Right atrium auricular region (tissue), 2 donors: Measurements from ENCODE around the gene GPATCH2. TPM values are rescaled to one million over a fixed set of nuclear protein-coding genes. Genes with fewer than 3 reads are reported as not detected.
A peak's percentile ranks its signal among the peaks of the same experiment; 100 is the strongest.

ENCODE experiments used
- DNase-seq: peaks from one replicate; pipeline ENCODE4 v3.0.0-alpha.2; 2019; ENCODE audit warnings: low spot score
- H3K27ac ChIP-seq, 2 donors: fragments of 200-600 bp; sonication (generic); 1 replicate in 1 of 2; 2 replicates in 1 of 2; pipeline ENCODE4 v1.5.1; 2016 to 2019
- H3K27me3 ChIP-seq, 2 donors: fragments of 200-600 bp; sonication (generic); one replicate each; pipeline versions ENCODE4 v1.5.1 to v1.6.0; 2017 to 2019
- H3K36me3 ChIP-seq: fragments of 200-600 bp; sonication (generic); one replicate; pipeline ENCODE4 v1.5.1; 2016
- H3K4me1 ChIP-seq, 2 donors: fragments of 200-600 bp; sonication (generic); one replicate each; pipeline versions ENCODE4 v1.5.1 to v1.6.0; 2017 to 2019
- H3K4me3 ChIP-seq, 2 donors: fragments of 200-600 bp; sonication (generic); 1 replicate in 1 of 2; 2 replicates in 1 of 2; pipeline ENCODE4 v1.5.1; 2017 to 2019; ENCODE audit warnings: mild to moderate bottlenecking in 1 of 2, moderate library complexity in 1 of 2
- H3K9me3 ChIP-seq, 2 donors: fragments of 200-600 bp; sonication (generic); one replicate each; pipeline ENCODE4 v1.5.1; 2019
- total RNA-seq, 2 donors: library from RNA; depleted of rRNA; stranded (reverse); fragments of >200 nt; gene quantifications; one replicate each; pipeline ENCODE4 v1.1.0, GENCODE V29; 2016
- TF ChIP-seq, protein P1 (sequence below), 2 donors: fragments of 200-600 bp; sonication (generic); IDR thresholded peaks; one replicate each; pipeline ENCODE4 v1.5.1; 2019; ENCODE audit warnings: antibody characterized with exemption in 2 of 2

The GPATCH2 gene
- total RNA-seq, 2 donors from 2014 or later, result 7.9 to 8.5 TPM

GRCh38 chr1:217457016-217457415, 173.9 kb downstream of the GPATCH2 start:
- Histone ChIP-seq H3K4me3 (no peak overlapping the region), H3K27me3 (no peaks in the 10 kb centered on the region), H3K4me1 (peaks cover 0 to 7% of the 10 kb centered on the region in 2 donors), H3K27ac (no peak overlapping the region), H3K36me3 (no peaks in the 10 kb centered on the region), H3K9me3 (no peaks in the 10 kb centered on the region)
- TF ChIP-seq, protein P1, sequence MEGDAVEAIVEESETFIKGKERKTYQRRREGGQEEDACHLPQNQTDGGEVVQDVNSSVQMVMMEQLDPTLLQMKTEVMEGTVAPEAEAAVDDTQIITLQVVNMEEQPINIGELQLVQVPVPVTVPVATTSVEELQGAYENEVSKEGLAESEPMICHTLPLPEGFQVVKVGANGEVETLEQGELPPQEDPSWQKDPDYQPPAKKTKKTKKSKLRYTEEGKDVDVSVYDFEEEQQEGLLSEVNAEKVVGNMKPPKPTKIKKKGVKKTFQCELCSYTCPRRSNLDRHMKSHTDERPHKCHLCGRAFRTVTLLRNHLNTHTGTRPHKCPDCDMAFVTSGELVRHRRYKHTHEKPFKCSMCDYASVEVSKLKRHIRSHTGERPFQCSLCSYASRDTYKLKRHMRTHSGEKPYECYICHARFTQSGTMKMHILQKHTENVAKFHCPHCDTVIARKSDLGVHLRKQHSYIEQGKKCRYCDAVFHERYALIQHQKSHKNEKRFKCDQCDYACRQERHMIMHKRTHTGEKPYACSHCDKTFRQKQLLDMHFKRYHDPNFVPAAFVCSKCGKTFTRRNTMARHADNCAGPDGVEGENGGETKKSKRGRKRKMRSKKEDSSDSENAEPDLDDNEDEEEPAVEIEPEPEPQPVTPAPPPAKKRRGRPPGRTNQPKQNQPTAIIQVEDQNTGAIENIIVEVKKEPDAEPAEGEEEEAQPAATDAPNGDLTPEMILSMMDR (IDR thresholded peaks at IDR 0.05), result no peak
- DNase-seq, result no peak

DNA sequence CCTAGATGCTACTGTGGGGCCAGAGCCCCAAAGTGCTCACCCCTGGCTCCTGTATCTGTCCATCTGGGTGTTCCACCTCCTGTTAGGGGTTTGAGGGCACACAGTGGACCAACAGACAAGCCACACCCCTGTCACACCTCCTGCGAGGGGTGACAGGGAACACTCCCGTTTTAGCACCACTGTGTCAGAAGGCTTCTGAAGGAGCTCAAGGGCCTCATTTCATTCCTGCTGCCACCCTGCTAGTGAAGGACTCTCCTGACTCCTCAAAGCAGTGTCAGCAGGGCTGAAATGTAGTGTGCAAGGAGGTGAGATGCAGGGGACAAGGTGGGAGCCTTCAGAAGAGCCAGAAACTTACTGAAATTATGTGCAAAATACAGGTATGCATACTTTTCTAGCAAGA, 174.6 kb downstream of the GPATCH2 start:
- Histone ChIP-seq H3K27me3 (no peaks in the 10 kb centered on the region), H3K4me3 (no peak overlapping the region), H3K9me3 (no peaks in the 10 kb centered on the region), H3K27ac (peak overlapping the region; percentile 45 to 60), H3K36me3 (no peaks in the 10 kb centered on the region), H3K4me1 (peaks cover 0 to 11% of the 10 kb centered on the region in 2 donors)
- DNase-seq, result no peak
- TF ChIP-seq, protein P1 (IDR thresholded peaks at IDR 0.05), result no peak

- Histone ChIP-seq H3K4me1 (peaks cover 0 to 11% of the 10 kb centered on the region in 2 donors), H3K27ac (peak overlapping the region; percentile 52 to 76), H3K36me3 (no peaks in the 10 kb centered on the region), H3K9me3 (no peaks in the 10 kb centered on the region), H3K4me3 (no peak overlapping the region), H3K27me3 (no peaks in the 10 kb centered on the region)
- TF ChIP-seq, protein P1 (IDR thresholded peaks at IDR 0.05), result no peak
- no peak for DNase-seq
Measured at GRCh38 chr1:217453816-217454215, 177.1 kb downstream of the GPATCH2 start.

GRCh38 chr1:217449370-217449769, 181.5 kb downstream of the GPATCH2 start:
- Histone ChIP-seq H3K9me3 (no peaks in the 10 kb centered on the region), H3K4me3 (no peak overlapping the region), H3K27me3 (no peaks in the 10 kb centered on the region), H3K36me3 (no peaks in the 10 kb centered on the region), H3K4me1 (peaks cover 0 to 11% of the 10 kb centered on the region in 2 donors), H3K27ac (no peak overlapping the region)
- no peak for DNase-seq
- TF ChIP-seq, protein P1 (IDR thresholded peaks at IDR 0.05), result no peak

- TF ChIP-seq, protein P1 (IDR thresholded peaks at IDR 0.05), result no peak
- no peak overlapping the region for H3K4me3 ChIP-seq
- H3K4me1 ChIP-seq, result no peaks in the 10 kb centered on the region
- H3K27ac ChIP-seq, result no peak overlapping the region
- H3K27me3 ChIP-seq, result no peaks in the 10 kb centered on the region
- H3K9me3 ChIP-seq, result peaks cover 0 to 7% of the 10 kb centered on the region in 2 donors
- no peak for DNase-seq
- no peaks in the 10 kb centered on the region for H3K36me3 ChIP-seq
Measured at GRCh38 chr1:217443845-217444244, 187.0 kb downstream of the GPATCH2 start.

DNA sequence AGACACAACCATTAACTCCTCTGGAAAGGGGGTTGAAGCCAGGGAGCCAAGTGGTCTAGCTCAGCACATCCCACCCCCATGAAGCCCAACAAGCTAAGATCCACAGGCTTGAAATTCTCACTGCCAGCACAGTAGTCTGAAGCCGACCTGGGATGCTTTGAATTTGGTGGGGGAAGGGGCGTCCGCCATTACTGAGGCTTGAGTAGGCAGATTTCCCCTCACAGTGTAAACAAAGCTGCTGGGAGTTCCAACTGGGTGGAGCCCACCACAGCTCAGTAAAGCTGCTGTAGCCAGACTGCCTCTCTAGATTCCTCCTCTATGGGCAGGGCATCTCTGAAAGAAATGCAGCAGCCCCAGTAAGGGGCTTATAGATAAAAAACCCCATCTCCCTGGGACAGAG, 193.5 kb downstream of the GPATCH2 start:
- peaks cover 0 to 7% of the 10 kb centered on the region in 2 donors for H3K9me3 ChIP-seq
- TF ChIP-seq, protein P1 (IDR thresholded peaks at IDR 0.05), result no peak
- no peak for DNase-seq

More for the DNA sequence above, 193.5 kb downstream of the GPATCH2 start:
- peaks cover 5% of the 10 kb centered on the region for H3K36me3 ChIP-seq
- no peaks in the 10 kb centered on the region for H3K4me1 ChIP-seq
- no peak overlapping the region for H3K27ac ChIP-seq
- H3K4me3 ChIP-seq, result no peak overlapping the region
- no peaks in the 10 kb centered on the region for H3K27me3 ChIP-seq
